GM18868 (cell line): ENCODE measurements around the gene ZNF385B.
A peak's percentile ranks its signal among the peaks of the same experiment; 100 is the strongest.
"Not testable (repeated sequence)": the region's sequence is repeated elsewhere in the genome, so short reads cannot be mapped to it uniquely, and the experiment has no call there.

Experiments used
- ATAC-seq: cut with Tn5 transposase; IDR thresholded peaks from one replicate; pipeline ENCODE4 v1.9.1; 2021; ENCODE audit warnings: mild to moderate bottlenecking, moderate library complexity; ENCODE audit not compliant: unreplicated experiment

The ZNF385B gene

DNA sequence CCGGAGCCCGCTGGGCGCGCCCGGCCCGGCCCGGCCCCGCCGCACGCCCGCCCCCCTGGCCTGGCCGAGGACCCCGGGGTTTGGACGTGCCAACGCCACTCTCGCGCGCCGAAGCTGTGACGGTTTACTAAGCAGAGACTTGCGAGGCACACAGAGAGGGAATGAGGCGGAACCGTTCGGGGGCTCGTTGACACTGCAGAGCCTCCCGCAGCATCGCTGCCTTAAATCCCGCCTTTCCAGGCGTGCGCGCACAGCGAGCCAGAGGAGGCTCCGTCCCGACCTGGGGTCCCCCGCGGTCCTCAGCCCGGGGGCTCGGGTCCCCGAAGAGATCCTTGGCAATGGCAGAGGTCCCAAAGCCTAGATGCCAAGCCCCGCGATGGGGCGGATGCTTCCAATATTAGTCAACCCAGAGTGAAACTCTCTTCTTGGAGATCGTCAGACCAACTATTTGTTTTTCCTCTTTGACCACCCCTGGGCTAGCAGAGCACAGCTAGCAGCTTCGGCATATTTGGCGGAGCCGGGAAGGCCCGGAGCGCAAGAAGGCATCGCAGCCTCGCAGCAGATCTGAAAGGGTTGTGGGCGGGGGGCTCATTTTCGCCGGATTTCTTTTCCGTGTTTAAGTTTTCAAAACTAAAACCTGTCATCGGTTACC, at the start of gene ZNF385B:
Gene ZNF385B, minus strand, starts transcription at position 197 of the 652 bp plus-strand sequence.
- ATAC-seq, result peak; percentile 49

DNA sequence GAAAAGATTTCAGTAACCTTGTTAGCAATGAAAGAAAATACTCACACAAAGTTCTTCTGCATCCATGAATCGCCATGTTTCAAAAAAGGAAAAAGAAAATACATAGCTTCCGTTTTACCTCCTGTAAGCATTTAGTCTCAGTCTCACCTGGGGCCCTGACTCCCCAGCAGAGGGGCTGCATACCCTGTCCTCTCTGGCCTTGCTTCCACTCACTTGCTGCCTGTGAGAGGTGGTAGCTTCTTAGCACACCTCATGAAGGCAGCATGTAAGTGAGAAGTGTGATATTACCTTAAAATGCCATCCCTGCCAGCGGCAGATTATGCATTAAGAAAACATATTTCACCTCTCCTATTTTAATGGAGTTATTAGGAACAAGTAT, 49.3 kb upstream of the ZNF385B start:
- ATAC-seq, result no peak

DNA sequence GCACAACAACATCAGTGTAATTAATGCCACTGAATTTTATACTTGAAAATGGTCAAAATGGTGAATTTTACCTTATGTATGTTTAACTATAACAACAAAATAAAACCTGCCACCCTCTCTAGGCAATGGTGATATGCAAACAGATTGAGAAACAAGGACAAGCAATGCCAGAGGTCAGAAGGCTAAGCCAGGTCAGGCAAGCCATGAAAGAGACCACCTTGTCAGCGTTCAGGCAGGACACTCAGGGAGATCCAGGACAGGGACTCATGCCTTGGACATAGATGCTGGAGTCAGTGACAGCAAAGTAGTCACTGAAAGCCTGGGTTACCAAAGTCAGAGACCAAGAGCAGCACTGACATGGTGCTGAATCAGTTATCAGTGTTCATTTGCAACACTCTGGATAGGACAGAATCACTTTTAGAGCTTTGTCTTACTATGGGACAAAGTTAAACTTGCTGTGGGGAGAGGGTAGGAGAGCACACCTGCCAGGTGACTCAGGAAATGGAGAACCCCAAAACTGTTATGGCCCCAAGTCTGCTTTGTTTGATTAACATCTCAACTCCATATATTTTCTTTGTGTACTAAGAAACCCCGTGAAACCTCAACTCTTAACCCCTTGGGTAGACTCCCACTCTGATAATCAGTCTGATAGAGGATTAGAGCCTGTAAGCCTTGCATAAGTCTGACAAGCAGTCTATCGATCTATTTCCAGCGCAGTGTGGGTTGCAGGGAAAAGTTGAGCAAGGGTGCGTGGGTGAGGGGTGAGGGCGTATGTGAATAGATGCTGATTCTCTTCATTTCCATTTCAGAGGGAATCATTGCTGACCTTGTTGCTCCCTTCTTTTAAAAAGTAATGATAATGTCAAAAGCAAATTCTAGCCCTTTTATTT, 48.7 kb upstream of the ZNF385B start:
- ATAC-seq, result no peak

DNA sequence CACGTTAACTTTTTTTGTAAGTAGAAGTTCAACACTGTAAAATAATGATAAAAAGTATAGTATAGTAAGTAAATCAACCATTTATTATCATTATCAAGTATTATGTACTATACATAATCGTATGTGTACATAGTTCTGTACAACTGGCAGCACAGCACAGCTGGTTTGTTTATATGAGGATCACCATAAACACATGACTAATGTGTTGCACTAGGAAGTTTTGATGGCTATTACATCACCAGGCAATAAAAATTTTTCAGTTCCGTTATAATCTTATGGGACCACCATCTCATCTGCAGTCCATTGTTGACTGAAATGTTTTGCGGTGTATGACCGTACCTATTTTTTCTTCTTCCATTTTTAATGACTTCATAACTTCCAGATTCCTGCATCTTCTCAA, 39.2 kb upstream of the ZNF385B start:
- ATAC-seq, result no peak

DNA sequence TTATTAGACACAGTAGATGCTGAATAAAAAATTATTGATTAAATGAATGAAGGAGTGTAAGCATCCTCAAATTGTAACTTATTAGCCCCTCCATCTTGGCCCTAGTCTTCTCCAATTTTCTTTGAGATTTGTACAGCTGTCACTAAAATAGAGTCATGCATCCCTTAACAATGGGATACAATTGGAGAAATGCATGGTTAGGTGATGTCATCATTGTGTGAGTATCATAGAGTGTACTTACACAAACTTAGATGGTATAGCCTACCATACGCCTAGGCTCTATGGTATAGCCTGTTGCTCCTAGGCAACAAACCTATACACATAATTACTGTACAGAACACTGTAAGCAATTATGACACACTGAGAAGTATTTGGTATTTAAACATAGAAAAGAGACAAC, 38.3 kb upstream of the ZNF385B start:
- ATAC-seq, result no peak

DNA sequence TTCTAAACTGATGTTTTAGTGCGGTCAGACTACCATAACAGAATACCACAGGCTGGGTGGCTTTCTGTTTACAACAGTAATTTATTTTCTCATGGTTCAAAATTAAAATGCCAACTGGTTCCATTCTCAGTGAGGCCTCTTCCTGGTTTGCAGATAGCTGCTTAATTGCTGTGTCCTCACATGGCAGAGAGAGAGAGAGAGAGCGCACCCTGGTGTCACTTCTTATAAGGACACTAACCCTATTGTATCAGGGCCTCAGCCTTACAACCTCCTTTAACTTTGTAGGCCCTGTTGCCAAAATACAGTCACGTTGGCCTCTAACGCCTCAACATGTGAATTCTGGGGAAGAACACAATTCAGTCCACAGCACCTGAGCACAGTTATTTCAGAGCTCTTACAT, 37.5 kb upstream of the ZNF385B start:
- ATAC-seq, result peak; percentile 97

DNA sequence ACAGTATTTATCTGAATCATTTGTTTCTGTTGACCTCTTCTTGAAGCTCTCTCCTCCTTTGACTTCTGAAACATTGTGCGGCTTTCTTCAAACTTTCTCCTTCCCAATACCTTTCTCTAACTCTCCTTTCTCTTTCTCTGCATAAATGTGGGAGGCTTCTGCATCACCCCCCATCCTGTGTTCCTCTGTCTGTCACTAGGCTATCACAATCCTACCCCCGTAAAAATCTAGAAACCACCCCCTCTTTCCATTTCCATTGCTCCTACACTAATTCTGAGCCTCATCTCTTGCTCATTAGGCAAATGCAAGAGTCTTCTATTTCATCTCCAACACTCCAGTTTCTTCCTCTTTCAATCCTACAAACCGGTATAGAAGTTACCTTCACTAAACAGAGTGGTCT, 32.2 kb upstream of the ZNF385B start:
- ATAC-seq, result no peak

DNA sequence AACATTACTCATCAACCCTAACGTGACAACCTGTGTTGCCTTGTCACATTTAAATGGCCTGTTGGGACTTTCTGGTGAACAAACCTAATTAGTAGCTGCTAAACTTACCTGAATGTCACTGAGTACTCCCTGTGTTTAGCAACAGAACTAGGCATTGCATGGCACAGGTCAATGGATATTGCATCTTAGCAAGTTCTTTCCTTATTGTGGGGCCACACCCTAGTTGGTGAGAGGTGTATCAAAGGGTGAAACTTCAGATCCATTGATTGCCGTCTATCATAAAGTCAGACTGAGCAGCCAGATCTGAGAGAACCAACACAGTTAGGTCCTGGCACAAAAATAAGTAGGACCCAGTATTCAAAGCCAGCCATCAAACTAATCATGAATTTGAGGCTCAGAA, 29.8 kb upstream of the ZNF385B start:
- no peak for ATAC-seq

DNA sequence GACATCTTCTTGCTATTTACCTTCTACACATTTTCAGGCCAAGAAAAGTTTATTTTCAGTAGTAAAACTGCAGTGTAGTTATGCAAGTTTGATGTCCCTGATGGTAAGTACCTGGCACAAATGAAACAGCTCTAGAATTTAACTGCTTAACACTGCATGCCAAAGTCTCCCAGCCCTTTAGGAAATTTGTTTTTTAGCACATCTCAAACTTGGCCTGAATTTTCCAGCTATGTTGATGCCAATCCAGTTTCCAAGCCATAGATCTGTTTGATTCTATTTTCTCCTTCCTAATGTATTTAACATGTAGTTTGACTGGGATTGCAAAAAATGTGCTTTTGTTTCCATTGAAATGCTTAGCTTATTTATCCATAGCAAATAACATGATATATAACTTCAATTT, 29.3 kb upstream of the ZNF385B start:
- no peak for ATAC-seq

DNA sequence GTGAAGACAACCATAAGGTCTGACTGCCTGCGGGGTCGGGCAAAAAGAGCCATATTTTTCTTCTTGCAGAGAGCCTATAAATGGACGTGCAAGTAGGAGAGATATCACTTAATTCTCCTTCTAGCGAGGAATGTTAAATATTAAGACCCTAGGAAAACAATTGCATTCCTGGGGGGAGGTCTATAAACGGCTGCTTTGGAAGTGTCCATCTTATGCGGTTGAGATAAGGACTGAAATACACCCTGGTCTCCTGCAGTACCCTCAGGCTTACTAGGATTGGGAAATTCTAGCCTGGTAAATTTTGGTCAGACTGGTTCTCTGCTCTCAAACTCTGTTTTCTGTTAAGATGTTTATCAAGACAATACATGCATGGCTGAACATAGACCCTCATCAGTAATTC, 27.2 kb upstream of the ZNF385B start:
- ATAC-seq, result not testable (repeated sequence)

DNA sequence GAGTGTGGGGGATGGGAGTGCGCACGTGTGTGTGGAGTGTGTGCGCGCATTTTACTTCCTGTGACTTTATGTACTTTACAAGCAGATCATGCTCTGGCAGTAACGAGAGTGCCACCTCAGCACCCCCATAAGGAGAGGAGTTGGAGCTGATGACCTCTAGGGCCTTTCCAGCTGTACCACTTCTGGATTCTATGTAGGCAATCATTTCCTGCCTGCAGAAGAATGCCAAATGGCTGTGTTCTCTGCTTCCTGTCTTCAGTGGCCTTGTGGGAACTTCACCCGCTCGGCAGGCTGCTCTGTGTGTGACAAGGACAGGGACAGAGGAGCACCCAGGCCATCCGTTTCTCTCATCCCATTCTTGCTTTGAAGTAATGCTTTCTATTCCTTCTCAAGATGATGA, 22.8 kb upstream of the ZNF385B start:
- ATAC-seq, result no peak

DNA sequence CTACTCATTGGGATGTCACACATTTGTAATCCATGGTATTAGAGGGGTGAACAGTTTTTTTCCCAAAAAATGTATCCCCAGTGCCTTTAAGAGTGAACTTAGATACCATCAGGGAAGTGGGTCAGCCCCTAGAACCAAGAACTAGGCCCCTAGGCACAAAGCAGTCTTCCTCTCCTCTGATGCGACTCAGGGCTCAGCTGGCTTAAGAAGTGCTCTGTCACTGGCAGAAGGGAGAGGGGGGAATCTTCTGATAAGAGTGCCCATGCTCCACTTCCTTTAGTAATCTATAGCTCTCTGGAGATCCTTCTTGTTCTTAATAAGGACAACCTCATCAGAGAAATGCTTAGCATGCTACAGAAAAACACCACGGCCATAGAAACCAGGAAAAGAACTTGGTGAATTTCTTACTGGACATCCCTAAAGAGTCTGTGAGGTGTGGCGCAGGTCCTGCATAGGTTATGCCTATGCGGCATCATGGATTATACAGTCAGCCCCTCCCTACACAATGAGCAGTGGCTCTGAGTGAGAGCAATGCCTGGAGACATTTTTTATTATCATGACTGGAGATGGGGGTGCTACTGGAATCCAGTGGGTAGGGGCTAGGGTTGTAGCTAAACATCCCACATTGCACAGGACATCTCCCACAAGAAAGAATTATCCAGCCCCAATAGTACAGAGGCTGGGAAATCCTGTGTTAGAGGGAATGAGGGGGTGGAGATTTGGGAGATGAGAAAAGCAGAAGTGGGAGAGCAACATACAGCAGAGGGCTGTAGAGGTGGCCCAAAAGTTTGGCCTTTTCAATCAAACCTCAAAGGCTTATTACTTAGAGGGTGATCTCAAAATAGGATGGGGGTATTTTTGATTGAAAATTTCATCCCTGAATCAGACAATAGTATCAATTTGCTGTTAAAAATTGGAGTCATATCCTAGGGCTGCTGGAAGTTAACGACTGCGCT, 21.7 kb upstream of the ZNF385B start:
- ATAC-seq, result no peak

DNA sequence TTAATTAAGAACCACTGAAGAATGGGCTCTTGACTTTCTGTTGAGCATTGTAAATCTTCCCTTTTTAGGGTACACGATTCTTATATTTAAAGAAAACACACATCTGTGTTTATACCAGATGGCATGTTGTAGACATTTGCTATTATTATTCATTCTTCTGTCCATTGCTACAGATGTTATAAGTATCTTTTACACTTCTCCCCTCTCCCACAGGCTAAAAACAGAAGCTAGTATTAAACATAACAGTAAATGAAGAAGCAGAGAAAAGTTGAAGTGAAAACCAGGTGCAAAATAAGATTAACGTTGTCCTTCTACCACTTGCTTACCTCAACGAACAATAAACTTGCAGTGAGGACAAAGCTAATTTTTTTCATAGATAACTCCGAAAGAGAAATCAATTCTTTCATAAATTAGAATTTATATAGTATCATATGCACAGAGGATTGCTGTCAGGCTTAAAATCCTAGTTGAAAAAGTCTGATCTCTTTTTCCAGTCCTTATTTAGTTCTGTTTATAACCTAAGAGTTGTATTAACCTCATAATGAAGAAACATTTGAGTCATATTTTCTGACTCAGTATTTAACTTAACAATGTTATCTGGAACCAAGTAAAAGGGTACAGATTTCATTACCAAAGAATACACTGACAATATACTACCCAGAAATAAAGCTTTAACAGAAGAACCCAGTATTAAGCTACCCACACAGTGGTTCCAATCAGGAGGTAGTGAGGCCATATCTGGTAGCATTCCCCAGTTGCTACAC, 16.4 kb upstream of the ZNF385B start:
- no peak for ATAC-seq

DNA sequence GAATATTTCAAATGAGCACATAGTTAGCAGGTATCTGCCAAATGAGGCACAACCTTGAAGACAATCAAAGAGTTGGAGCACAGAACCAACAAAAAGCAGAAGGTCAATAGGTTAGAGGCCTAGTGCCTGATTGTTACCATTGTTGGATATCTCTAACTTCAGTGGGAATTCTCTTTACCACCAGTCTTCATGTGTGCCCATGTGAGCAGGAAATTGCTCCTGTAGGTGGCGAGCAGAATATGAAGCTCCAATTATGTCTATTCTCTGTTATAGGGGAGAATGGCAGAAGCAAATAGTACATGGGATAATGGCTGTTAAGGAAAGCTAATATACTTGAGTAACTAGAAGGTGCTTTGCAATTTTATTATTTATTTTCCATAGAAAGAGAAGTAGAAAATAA, 14.9 kb upstream of the ZNF385B start:
- ATAC-seq, result no peak

DNA sequence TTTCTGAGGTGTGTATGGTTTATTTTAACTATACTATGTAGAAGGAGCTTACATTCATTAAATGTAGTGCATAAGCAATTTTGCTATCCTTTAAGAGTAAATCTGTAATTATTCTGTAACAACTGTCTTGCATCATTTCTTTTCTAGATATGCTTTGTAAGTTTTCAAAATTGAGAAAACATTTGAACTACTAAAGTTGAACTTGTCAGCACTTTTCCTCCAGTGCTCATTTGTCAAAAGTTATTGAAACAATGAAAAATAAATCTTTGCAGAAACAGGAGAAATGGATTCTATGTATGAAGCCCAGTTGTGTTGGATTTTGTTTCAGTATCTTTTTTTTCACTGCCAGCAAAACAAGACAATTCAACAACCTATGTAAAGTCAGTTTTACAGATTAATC, 14.5 kb upstream of the ZNF385B start:
- no peak for ATAC-seq

DNA sequence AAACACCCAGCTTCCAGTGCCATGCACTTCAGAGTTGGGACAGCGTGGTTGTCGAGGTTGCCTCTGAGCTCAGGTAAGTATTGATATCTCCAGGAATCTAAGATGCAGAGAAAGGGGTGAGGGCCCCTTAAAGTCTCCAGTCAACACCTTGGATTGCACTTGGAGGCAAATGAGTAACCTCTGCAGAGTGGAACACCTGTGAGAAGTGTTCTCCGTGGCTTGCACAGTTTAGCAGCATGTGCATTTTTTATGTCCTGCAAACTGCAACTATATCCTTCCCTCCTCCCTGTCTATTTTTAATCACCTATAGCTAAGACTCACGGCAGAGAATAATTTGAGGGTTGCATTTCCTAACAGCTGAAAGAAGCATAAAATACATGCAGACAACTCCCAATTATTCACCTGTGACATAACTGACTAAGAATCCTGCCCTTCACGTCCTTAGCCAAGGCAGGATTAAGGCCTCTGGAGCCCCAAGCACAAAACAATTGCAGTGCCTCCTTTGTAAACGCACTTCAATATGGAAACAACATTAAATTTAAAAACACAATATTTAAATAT, 1.6 kb upstream of the ZNF385B start:
- ATAC-seq, result no peak

DNA sequence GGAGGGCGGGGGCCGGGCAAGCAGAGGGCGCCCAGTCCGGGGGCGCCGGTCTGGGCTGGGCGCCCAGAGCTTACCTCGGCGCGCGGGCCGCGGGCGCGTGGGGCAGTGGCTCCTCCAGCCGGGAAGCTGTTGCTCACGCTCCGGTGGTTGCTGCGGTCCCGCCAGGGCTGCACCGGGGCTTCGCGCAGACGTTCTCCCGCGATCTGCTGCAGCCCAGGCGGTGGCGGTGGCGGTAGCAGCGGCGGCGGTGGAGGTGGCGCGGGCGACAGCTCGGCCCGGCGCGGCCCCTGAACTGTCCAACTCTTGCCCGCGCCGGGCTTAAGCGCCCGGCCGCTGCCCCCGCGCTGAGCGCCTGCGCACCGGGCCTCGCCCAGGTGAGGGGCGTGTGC, 391 bp downstream of the ZNF385B start:
- peak; percentile 52 for ATAC-seq

DNA sequence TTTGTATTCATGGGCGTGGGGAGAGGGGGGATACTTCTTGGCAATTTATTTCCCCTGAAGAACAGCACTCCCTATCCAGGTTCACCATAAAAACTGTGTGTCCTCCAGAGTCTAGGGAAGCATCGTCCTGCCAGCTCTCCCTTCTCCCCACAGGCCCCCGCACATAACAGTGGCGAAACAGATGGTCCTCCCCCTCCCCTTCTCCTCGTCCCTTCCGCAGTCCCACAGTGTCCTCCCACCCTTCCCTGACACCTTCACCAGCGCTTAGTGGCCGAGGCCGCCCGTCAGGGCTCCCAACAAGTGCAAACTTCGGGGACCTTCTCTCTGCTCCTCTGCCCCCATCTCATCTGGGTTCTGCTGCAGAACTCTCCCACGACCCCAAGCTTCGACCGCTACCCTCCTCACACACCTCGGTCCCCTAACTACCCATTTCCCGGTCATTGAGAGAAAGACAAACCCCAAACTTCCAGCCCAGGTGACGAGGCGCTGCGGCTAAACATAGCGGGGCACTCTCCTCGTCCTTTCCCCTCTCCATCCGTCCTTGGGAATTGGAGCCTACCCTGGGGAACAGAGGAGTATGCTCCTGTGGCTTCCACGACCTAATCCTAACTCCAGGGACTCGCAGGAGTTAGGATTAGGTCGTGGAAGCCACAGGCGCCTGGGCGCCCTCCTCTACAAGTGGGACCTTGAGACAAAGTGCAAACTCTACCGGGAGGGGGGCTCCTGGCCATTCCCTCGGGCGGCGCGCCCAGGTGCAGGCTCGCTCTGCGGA, 971 bp downstream of the ZNF385B start:
- no peak for ATAC-seq

DNA sequence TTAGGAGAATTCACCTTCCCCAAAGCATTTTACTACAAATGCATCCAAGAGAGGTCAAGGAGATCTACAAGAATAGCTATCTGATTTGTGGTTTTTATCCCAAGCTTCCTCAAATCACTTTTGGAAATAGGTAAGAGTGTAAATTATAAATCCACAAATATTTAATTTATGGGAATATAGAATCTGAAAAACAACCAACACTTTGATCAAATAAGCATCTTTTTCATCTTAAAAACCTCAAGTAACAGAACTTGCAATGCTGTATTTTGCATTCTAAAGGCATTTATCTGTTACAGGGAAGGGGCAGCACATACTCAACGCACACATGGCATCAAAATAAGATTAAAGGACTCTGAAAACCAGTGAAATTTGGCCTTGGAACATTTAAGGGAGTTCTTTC, 1.9 kb downstream of the ZNF385B start:
- ATAC-seq, result no peak

DNA sequence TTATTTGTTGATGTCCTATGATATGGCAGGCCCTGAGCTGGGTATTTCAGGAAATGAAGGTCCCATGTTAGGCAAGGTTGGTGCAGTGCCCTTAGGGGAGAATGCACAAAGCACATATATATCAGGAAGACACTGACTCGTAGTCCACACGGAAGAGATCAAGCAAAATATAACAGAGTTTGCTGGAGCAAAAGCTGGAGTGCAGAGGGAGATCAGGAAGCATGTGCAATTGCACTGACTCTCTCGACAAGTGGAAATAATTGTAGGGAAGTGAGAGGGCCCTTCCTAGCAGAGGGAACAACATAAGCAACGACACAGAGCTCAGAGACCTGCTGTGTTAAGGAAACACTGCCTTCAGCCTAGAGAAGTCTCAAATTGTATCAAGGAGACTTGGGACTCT, 4.2 kb downstream of the ZNF385B start:
- no peak for ATAC-seq
